LNCaP clone FGC (cell line): ENCODE measurements around the gene EFNA5.

Experiments
- DNase-seq: peaks from one replicate; pipeline ENCODE4 v3.0.0-alpha.2; 2011; ENCODE audit warnings: low read depth
- H3K4me3 ChIP-seq: 2 replicates; pipeline ENCODE4 v1.5.1; 2011; ENCODE audit warnings: mild to moderate bottlenecking, low read depth, low read length, control low read depth
- TF ChIP-seq, protein P1 (sequence below): IDR thresholded peaks from 2 replicates; pipeline ENCODE4 v1.5.1; 2012; ENCODE audit warnings: mild to moderate bottlenecking; ENCODE audit not compliant: control insufficient read depth, insufficient read depth; ENCODE audit errors: extremely low read depth

EFNA5 gene

DNA sequence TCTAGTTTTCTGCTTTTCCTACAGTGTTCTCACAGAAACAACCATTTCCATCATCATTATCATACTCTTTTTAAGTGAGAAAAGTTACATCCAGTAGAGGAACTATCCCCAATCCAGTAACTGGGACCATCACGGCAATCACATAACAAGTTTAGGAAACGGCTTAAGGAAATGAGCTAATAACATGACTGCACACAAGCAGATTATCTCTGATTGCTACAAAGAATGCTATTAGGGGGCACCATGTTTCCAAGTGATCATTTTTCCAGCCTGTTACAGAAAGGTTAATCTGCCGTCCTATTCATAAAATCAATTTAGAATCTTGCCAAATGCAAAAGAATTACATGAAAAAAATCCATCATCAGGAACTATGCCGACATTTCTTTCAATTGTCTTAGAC, 94.6 kb downstream of the EFNA5 start:
- H3K4me3 ChIP-seq: no peak overlapping the region
- DNase-seq: no peak
- TF ChIP-seq, protein P1, sequence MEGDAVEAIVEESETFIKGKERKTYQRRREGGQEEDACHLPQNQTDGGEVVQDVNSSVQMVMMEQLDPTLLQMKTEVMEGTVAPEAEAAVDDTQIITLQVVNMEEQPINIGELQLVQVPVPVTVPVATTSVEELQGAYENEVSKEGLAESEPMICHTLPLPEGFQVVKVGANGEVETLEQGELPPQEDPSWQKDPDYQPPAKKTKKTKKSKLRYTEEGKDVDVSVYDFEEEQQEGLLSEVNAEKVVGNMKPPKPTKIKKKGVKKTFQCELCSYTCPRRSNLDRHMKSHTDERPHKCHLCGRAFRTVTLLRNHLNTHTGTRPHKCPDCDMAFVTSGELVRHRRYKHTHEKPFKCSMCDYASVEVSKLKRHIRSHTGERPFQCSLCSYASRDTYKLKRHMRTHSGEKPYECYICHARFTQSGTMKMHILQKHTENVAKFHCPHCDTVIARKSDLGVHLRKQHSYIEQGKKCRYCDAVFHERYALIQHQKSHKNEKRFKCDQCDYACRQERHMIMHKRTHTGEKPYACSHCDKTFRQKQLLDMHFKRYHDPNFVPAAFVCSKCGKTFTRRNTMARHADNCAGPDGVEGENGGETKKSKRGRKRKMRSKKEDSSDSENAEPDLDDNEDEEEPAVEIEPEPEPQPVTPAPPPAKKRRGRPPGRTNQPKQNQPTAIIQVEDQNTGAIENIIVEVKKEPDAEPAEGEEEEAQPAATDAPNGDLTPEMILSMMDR: no peak

DNA sequence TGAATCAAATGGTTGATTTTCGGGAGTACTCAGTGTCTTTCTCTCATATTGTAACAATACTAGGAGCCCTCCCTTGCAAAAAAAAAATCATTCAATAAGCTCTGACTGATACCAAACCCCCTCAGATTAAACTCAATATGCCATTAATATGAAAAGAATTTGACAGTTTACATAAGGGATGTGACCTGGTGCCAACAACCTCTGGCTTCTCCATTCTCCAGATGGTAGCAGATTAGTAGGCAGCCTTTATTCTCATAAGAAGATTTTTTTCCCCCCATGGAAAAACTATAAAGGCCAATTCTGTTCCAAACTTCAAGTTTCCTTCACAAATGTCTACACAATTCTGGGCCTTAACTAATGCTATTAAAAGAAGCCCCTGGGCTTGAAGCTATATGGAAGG, 96.5 kb downstream of the EFNA5 start:
- no peak for DNase-seq
- no peak overlapping the region for H3K4me3 ChIP-seq
- TF ChIP-seq, protein P1: no peak

DNA sequence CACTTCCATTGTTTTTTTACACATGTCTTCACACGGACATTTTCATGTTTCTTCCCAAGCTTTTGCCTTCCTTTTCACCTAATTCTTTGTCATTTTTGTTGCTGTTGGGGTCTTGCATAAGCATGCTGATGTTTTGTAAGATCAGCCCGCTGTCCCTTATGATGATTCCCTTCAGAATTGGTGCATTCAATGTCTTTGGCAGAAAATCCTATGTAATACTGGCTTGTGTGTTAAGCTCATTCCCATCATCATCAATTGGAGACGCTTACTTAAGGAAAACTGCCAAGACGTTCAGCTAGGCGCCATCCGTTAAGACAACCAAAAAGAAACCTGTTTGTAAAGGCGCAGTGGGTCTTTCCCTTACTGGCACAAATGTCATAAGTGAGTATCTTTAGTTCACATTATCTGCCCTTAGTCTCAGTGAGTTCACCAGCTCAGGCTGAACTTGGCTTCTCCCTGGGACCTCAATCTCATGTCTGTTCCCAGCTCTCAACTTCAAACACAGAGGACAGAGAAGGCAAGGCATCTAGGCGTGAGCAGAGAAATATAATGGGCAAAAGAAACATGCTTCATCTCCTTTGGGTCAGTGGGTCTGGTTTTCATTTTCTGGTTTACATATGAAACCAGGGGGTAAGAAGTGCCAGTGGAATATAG, 97.9 kb downstream of the EFNA5 start:
- peak overlapping the region; percentile 31 for H3K4me3 ChIP-seq
- DNase-seq: no peak
- TF ChIP-seq, protein P1: no peak

DNA sequence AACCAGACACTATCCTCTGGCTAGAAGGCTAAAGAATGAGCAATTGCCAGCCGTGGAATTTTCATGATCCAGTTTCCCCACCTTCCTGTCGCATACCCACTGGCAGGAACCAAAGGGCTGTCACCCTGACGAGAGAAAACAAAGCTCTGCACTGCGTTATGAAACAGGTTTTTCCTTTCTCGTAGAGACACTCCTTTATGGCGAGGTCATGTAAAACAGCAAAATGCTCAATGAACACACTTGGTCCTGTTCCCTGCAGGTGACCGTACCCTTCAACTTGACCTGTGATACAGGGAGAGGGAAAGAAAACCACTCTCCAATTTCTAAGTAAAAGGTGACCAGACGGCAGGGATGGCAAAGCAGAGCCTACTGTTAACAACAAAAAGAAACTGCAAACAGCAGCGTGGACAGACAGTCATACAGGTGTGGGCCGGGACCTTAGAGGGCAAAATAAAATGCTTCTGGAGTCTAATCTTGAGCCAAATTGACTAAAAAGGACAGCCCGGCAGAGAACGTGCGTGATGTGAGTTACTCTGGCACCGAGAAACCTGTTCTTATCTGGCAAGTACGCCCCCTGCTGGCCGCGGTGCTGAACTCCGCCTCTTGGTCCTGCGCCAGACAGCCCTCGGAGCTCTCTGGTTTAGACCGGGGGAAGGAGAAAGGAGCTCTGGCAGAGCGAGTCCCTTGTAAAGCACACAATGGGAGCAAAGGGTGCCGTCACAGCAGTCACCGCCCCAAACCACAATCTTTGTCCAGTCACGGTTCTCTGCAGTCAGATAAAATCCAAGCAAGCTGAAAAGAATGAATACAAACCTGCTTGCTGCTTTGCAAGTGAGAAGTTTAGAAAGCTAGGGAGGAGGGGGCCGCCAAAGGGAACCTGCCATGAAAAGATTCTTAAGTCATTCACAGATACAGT, 98.9 kb downstream of the EFNA5 start:
- TF ChIP-seq, protein P1: peak; percentile 81
- DNase-seq: peak; percentile 95
- peak overlapping the region; percentile 53 for H3K4me3 ChIP-seq

DNA sequence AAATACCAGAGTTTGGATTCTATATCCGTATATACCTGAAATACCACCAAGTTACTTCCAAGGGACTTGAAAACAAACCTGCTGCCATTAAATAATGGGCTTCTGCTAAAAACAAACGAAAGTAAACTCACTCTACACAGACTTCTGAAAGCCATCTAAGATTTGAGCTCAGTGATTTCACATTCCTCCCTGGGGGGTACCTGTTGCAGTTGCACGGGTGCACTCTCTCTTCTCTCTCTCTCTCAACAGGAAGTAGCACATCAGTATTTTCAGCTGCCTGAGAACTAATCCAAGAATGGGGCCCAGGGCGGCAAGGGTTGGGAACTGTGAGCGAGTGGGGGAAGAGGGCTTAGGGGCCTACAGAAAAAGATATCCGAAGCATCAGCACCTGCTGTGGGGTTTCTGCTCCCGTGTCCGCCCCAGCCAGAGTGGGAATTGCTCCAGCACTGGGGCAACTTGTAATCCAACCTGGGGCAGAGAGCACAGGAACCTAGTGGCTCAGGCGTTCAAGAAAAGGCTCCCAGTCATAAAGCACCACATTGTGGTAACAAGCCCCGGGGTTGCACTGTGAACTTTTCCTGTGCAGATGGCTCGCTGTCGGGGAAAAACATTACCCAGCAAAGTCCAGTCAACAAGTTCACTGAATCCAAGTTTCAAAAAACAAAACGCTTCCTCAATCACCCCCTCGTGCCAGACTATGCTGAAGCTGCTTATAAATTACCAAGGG, 99.8 kb downstream of the EFNA5 start:
- DNase-seq: no peak
- TF ChIP-seq, protein P1: no peak
- H3K4me3 ChIP-seq: peak overlapping the region; percentile 53

DNA sequence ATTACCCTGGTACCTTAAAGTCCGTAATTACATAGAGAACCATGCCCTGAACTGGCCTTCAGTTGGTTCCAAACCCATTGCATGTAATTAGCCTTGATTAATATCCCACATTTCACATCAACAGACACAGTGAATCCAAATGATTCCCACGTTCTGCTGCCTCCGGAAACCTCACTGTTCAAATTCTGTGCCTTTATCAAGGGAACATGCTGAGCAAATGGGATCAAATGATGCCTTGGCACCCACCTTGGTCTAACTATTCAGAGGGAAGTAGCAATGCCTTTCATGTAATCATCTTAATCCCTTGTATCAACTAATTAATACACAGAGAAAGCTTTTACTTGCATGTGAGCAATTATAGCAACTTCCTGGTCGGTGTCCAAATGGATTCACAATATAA, 100.6 kb downstream of the EFNA5 start:
- no peak overlapping the region for H3K4me3 ChIP-seq
- DNase-seq: no peak

More for the DNA sequence above, 100.6 kb downstream of the EFNA5 start:
- TF ChIP-seq, protein P1: no peak
